Osteoblast (primary cell): ENCODE results near the gene NEK2. TPM values are rescaled to one million over a fixed set of nuclear protein-coding genes. Genes with fewer than 3 reads are reported as not detected.
"Not testable (repeated sequence)": the region's sequence is repeated elsewhere in the genome, so short reads cannot be mapped to it uniquely, and the experiment has no call there.

ENCODE experiments used
- DNase-seq: peaks from one replicate; pipeline ENCODE4 v3.0.0; 2011; ENCODE audit warnings: low spot score, mixed read lengths; ENCODE audit not compliant: insufficient read length; ENCODE audit errors: missing footprints
- H2AFZ ChIP-seq: 2 replicates; pipeline ENCODE4 v1.6.0; 2011; ENCODE audit warnings: mild to moderate bottlenecking, low read length
- H3K27ac ChIP-seq: 2 replicates; pipeline ENCODE4 v1.5.1; 2011; ENCODE audit warnings: mild to moderate bottlenecking, low read depth, low read length, moderate library complexity
- H3K27me3 ChIP-seq: 2 replicates; pipeline ENCODE4 v1.6.0; 2012; ENCODE audit warnings: mild to moderate bottlenecking, control low read depth, inconsistent platforms, low read length, moderate library complexity; ENCODE audit not compliant: insufficient read depth
- H3K36me3 ChIP-seq: 2 replicates; pipeline ENCODE4 v1.5.1; 2011; ENCODE audit warnings: mild to moderate bottlenecking, low read length, control low read depth, moderate library complexity; ENCODE audit not compliant: insufficient read depth
- H3K4me1 ChIP-seq: 2 replicates; pipeline ENCODE4 v1.5.1; 2011; ENCODE audit warnings: mild to moderate bottlenecking, low read length, control low read depth, moderate library complexity; ENCODE audit not compliant: insufficient read depth
- H3K4me2 ChIP-seq: 2 replicates; pipeline ENCODE4 v1.6.0; 2011; ENCODE audit warnings: mild to moderate bottlenecking, low read length; ENCODE audit not compliant: insufficient read depth
- H3K4me3 ChIP-seq: fragments of 200-600 bp; sonication (generic); 3 replicates; pipeline ENCODE4 v1.5.1; 2012; ENCODE audit warnings: mild to moderate bottlenecking, low read length, inconsistent platforms; ENCODE audit not compliant: insufficient read depth
- H3K79me2 ChIP-seq: 2 replicates; pipeline ENCODE4 v1.6.0; 2012; ENCODE audit warnings: mild to moderate bottlenecking, low read length, control low read depth, inconsistent platforms; ENCODE audit not compliant: insufficient read depth
- H3K9me3 ChIP-seq: 2 replicates; pipeline ENCODE4 v1.5.1; 2011; ENCODE audit warnings: low read depth, low read length, control low read depth
- H4K20me1 ChIP-seq: 2 replicates; pipeline ENCODE4 v1.6.0; 2012; ENCODE audit warnings: mild to moderate bottlenecking, low read length, control low read depth; ENCODE audit not compliant: insufficient read depth
- total RNA-seq: library from RNA; depleted of rRNA; stranded (reverse); fragments of >200 nt; gene quantifications from 2 replicates; pipeline ENCODE4 v1.2.3, GENCODE V29; 2012
- TF ChIP-seq, protein P1 (sequence below): IDR thresholded peaks from 2 replicates; pipeline ENCODE4 v1.5.1; 2011; ENCODE audit warnings: mild to moderate bottlenecking, low read depth, low read length, moderate library complexity; ENCODE audit errors: extremely low read depth

NEK2 gene
- total RNA-seq, 1 donor = 1.4 TPM

DNA sequence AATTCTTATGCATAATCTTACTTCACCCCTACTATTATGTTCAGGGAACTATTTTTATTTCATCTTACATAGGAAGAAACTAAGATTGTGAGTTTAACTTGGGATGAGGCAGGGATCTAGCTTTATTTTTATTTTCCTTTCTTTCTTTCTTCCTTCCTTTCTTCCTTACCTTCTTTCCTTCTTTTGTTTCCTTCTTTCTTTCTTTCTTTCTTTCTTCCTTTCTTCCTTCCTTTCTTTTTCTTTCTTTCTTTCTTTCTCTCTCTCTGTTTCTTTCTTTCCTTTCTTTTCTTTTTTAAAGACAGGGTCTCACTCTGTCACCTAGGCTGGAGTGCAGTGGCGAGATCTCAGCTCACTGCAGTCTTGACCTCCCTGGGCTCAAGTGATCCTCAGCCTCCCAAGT, 28.9 kb downstream of the NEK2 start:
- no peak for DNase-seq
- Histone ChIP-seq H3K4me1 (peaks cover 3% of the 10 kb centered on the region), H3K4me3 (no peak overlapping the region), H3K4me2 (no peak overlapping the region), H3K9me3 (no peaks in the 10 kb centered on the region), H3K79me2 (no peaks in the 10 kb centered on the region), H3K27me3 (no peaks in the 10 kb centered on the region), H3K36me3 (no peaks in the 10 kb centered on the region), H3K27ac (no peak overlapping the region), H4K20me1 (no peaks in the 10 kb centered on the region), H2AFZ (no peak overlapping the region)
- TF ChIP-seq, protein P1, sequence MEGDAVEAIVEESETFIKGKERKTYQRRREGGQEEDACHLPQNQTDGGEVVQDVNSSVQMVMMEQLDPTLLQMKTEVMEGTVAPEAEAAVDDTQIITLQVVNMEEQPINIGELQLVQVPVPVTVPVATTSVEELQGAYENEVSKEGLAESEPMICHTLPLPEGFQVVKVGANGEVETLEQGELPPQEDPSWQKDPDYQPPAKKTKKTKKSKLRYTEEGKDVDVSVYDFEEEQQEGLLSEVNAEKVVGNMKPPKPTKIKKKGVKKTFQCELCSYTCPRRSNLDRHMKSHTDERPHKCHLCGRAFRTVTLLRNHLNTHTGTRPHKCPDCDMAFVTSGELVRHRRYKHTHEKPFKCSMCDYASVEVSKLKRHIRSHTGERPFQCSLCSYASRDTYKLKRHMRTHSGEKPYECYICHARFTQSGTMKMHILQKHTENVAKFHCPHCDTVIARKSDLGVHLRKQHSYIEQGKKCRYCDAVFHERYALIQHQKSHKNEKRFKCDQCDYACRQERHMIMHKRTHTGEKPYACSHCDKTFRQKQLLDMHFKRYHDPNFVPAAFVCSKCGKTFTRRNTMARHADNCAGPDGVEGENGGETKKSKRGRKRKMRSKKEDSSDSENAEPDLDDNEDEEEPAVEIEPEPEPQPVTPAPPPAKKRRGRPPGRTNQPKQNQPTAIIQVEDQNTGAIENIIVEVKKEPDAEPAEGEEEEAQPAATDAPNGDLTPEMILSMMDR = no peak

DNA sequence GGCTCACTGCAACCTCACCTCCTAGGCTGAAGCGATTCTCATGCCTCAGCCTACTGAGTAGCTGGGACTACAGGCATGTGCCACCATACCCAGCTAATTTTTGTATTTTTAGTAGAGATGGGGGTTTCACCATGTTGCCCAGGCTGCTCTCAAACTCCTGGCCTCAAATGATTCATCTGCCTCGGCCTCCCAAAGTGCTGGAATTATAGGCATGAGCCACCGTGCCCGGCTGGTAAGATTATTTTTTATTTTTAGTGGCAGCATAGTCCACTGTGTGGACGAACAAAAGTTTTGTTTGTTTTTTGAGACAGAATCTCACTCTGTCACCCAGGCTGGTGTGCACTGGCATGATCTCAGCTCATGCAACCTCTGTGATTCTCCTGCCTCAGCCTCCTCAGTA, 29.8 kb downstream of the NEK2 start:
- H2AFZ ChIP-seq, H3K4me2 ChIP-seq: not testable (repeated sequence)

DNA sequence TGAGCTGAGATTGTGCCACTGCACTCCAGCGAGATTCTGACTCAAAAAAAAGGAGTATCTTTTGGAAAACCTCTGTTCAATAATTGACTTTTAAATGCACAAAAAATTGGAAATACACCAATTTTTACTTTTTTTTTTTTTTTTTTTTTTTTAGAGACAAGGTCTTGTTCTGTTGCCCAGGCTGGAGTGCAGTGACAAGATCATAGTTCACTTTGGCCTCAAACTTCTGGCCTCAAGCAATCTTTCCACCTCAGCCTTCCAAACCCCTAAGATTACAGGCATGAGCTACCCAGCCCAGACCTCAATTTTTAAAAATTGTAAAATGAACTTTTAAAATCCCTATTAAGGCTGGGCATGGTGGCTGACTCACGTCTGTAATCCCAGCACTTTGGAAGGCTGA, 30.8 kb downstream of the NEK2 start:
- Histone ChIP-seq H3K4me1 (peaks cover 13% of the 10 kb centered on the region), H3K79me2 (no peaks in the 10 kb centered on the region), H3K27me3 (no peaks in the 10 kb centered on the region), H3K4me2 (no peak overlapping the region), H3K27ac (no peak overlapping the region), H2AFZ (no peak overlapping the region), H3K4me3 (no peak overlapping the region), H3K9me3 (no peaks in the 10 kb centered on the region), H4K20me1 (no peaks in the 10 kb centered on the region), H3K36me3 (no peaks in the 10 kb centered on the region)
- TF ChIP-seq, protein P1 = no peak
- no peak for DNase-seq

More for the DNA sequence above, 29.8 kb downstream of the NEK2 start:
- not testable (repeated sequence) for H3K4me1 ChIP-seq, H3K79me2 ChIP-seq, H3K27me3 ChIP-seq, H3K36me3 ChIP-seq, DNase-seq, H3K27ac ChIP-seq, H3K4me3 ChIP-seq, H4K20me1 ChIP-seq, H3K9me3 ChIP-seq

DNA sequence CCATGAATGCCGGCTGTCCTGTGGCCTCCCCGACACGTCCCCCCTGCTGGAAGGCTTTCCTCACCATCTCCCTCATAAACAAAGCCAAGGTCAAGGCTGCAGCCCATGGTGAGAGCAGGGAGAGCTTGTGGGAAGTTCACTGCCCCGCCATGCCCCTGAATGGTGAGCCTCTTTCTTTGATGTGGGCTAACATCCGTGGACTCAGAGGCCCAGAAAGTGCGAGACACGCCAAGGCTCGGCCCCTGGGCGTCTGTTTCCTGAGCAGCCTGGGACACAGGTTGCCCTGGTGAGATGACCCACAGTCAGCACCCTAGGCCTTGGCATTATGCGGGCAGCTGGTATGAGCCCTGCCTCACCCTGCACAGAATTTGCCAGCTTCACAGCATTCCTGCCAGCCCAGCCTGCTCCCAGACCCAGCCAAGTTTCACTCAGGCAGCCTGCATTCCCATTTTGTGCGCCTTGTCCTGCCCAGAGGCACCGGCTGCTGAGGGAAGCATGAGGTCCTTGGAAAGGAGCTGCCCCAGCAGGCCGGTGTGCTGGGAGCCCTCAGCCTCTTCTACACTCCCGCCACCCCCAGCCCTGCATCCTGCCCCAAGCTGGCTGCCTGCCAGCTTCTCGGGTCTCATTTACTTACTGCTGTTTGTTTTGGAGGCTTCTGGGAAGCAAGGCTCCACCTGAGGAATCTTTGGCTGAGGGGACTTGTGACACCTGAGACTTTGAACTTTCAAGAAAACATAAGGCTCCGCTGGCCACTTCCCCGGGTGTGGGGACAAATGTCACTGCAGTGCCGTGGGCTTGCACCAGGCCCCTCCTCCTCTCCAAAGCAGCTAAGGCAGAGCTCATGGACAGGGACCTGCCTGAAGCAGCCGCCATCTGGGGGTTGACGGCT, 31.9 kb downstream of the NEK2 start:
- no peaks in the 10 kb centered on the region for H3K27me3 ChIP-seq
- TF ChIP-seq, protein P1 = no peak
- H3K79me2 ChIP-seq = no peaks in the 10 kb centered on the region
- DNase-seq = no peak
- H3K4me1 ChIP-seq = peaks cover 19% of the 10 kb centered on the region
- no peaks in the 10 kb centered on the region for H3K36me3 ChIP-seq
- no peaks in the 10 kb centered on the region for H4K20me1 ChIP-seq
- H3K4me3 ChIP-seq = no peak overlapping the region
- H2AFZ ChIP-seq = no peak overlapping the region
- H3K9me3 ChIP-seq = no peaks in the 10 kb centered on the region
- H3K27ac ChIP-seq = no peak overlapping the region
- H3K4me2 ChIP-seq = no peak overlapping the region
